Glomerular endothelial cell (primary cell): ENCODE results near the gene CNBP. TPM values are rescaled to one million over a fixed set of nuclear protein-coding genes. Genes with fewer than 3 reads are reported as not detected.
"Not testable (repeated sequence)": the region's sequence is repeated elsewhere in the genome, so short reads cannot be mapped to it uniquely, and the experiment has no call there.

Source experiments
- DNase-seq: peaks from one replicate; pipeline ENCODE4 v3.0.0-alpha.2; 2011; ENCODE audit warnings: low read depth, low spot score; ENCODE audit errors: extremely low read depth
- total RNA-seq: library from RNA; depleted of rRNA; stranded (reverse); fragments of >200 nt; gene quantifications from 2 replicates; pipeline ENCODE4 v1.2.3, GENCODE V29; 2015

Gene CNBP
- total RNA-seq, 1 donor from 2014 or later = 184 TPM

DNA sequence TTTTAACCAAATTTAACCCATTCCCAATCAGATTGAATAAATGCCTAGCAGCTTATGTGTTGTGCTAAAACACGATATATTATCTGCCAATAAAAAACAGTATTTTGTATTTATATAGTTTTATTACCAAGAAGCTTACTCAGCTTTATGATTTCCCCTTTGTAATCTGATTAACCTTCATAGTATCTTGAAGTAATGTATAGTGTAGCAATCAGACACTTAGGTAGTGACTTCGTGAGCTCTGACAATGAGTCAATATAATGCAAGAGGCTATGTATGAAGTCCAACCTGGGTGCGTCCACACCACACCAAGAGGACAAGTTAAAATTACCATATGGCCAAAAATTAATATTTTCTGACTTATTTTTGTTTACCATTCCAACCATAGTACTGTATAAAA lies 2.1 kb upstream of the CNBP start:
- DNase-seq = no peak

DNA sequence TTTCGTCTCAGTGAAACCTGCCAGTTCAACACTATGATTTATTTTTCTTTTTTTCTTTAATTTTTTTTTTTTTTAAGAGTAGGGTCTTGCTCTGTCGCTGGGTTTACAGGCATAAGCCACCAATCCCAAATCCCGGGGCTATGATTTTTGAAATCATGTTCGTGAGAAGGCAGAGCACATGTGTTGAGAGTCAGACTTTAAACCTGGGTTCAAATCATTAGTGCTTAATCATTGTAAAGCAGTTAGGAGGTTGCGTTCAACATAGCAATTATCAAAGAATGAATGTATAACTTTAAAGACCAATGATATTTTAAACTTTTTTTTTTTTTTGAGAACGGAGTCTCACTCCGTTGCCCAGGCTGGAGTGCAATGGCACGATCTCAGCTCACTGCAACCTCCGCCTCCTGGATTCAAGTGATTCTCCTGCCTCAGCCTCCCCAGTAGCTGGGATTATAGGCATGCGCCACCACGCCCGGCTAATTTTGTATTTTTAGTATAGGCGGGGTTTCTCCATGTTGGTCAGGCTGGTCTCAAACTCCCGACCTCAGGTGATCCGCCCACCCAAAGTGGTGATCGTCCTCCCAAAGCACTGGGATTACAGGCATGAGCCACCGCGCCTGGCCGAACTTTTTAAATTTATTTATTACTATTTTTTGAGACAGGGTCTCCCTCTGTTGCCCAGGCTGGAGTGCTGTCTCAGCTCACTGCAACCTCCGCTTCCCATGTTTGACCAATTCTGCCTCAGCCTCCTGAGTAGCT lies 1.3 kb upstream of the CNBP start:
- not testable (repeated sequence) for DNase-seq

DNA sequence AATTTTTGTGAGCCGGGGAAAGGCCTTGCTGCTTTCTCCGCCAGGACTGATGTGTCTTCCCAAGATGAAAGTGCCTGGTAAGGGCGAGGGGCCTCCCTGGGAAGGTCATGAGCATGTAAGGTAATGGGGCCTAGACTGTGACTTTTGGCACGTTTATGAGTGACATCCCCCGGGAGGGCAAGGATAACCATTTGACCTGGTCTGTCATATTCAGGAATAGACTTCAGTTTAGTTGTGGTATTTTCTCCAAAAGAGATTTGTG lies 631 bp upstream of the CNBP start:
- DNase-seq = no peak

DNA sequence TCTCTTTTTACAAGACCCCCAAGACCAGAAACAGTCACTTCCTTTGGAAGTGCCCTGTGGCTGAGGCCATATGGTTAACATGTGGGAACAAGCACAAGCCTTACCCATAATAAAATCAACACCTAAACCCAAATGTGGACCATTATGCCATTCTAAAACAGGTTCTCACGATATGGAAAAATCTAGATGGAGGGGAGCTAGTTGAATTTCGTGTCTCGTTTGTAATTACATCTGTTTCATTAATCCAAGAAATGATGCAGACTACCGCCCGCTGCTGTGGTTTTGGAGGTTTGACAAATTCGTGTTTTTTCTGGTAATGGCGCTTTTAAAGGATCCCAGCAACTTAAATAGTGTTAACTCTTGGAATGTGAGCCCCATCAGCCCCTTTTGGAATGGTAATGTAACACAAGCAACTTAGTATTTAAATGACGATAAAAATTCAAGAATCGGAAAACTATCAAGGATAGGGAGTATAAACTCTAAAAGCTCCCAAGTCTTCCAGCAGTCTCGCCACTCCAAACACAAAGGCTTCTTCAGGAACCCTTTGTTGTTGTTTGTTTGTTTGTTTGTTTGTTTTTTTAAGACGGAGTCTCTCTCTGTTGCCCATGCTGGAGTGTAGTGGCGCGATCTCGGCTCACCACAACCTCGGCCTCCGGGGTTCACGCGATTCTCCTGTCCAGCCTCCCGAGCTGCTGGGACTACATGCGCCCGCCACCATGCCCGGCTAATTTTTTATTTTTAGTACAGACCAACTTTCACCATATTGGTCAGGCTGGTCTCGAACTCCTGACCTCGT lies 1.1 kb downstream of the CNBP start:
- no peak for DNase-seq

DNA sequence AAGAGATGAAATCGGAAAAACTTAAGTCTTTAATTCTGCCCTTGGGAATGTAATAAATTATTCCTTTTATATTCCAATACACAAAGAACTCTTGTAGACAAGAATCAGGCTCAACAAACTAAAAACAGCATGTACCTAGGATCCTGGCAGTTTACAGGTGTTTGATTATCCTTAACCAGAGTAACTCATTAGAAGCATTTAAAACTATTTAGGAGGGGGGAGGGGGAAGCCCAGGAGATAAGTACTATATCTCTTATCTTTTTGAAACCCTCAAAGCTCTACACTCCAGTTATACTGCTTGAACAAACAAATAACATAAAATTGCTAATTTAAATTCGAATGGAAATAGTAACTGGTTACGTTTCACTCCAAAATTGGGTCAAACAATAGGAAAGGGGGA lies 1.9 kb downstream of the CNBP start:
- no peak for DNase-seq

DNA sequence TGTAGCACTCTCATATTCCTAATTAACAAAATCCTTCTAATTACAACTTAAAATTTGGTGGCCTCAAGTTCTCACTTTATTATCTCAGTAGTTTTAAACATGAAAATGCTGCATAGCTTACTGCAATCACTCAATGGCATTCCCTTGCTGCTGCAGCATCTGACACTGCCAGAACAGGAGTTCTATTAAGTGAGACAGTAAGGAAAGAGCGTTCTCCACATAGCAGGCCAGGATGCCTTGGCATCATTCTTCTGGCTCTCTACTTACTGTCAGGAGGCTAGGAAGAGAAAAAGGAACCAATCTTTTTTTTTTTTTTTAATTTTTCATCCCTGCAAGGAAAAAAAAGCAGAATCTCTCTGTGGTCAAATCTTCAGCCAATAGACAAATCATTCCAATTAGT lies 3.2 kb downstream of the CNBP start:
- DNase-seq = no peak

DNA sequence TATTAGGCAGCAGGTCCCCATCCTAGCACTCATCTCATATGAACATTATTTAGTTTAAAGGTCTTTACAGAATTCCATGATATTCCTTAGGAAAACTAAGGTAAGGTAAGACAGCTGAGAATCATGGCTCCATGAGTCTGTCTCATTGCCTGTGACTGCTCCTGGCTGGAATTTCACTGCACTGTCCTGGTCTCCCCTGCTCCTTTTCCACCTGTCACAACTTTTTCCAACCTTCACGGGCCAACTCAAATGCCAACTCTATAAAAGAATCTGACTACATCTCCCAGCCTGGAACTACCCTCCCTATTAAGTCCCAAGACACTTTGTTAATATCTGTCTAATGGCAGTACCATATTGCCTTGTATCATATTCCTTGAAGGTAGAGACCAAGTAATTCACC lies 7.6 kb downstream of the CNBP start:
- DNase-seq = no peak

DNA sequence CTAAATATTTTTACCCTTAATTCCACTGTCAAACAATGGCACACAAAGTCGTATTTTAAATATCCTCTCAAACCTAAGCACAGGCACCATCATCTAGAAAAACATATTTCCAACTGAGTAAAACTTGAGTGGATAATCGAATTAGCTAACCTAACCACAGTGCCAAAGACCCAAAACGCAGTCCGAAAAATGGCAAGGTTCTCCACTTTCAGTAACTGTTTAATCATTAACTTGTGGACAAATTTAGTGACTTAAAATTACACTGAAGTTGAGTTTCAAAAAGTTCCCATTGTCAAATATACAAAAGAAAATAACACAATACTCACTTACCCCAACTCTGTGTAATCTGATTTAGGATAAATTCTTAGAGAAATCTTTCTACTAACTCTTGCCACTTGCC lies 10.0 kb downstream of the CNBP start:
- DNase-seq = no peak

DNA sequence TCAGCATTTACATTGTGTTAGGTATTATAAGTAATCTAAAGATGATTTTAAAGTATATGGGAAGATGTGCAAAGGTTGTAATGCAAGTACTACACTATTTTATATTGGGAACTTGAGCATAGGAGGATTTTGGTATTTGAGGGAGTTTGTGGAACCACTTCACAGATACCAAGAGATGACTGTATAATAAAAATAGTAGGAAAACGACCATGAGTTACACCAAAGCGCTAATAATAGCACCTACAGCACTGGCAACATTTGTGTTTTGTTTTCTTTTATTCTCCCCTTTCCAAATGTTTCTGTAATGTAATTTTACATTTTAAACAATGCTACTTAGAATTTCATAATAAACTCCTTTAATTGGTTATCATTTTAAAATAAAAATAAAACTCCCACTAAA lies 10.5 kb downstream of the CNBP start:
- DNase-seq = no peak

DNA sequence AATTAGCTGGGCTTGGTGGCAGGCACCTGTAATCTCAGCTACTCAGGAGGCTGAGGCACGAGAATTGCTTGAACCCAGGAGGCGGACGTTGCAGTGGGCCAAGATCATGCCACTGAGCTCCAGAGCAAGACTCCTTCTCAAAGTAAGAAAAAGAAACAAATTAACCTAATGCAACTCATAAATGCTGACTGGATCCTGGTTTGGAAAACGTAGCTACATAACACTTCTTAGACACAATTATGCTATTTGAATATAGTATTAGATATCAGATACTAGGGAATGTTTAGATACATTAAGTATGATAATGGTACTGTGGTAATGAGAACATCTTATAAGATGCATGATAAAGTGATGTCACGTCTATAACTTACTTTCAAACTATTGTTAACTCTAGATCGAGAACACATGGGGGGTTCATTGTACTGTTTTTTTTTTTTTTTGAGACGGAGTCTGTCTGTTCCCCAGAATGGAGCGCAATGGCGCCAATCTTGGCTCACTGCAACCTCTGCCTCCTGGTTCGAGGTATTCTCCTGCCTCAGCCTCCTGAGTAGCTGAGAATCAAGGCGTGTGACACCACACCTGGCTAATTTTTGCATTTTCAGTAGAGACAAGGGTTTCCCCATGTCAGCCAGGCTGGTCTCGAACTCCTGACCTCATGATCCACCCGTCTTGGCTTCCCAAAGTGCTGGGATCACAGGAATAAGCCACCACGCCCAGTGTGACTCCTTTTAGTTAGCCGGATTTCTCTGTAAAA lies 16.9 kb downstream of the CNBP start:
- DNase-seq = no peak

DNA sequence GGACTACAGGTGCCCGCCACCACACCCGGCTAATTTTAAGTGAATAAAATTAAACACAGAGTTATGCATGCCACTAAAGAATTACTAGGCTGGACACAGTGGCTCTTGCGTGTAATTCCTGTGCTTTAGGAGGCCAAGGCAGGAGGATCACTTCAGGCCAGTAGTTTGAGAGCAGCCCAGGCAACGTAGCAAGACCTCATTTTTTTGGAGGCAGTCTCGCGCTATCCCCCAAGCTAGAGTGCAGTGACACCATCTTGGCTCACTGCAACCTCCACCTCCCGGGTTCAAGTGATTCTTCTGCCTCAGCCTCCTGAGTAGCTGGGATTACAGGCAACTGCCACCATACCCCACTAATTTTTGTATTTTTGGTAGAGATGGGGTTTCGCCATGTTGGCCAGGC lies 18.1 kb downstream of the CNBP start:
- not testable (repeated sequence) for DNase-seq

DNA sequence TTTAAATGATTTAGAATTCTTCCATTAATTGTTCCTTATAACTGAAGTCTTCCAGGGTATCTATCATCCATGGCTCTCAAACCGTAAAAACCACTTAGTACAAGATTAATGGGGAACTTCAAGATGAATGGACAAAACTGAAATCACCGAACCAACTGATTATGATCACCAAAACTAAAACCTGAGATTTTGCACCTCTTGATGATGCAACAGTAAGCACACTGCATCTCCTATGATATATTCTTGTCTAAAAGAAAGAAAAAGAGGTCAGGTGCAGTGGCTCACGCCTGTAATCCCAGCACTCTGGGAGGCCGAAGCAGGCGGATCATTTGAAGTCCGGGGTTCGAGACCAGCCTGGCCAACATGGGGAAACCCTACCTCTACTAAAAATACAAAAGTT lies 19.2 kb downstream of the CNBP start:
- no peak for DNase-seq

DNA sequence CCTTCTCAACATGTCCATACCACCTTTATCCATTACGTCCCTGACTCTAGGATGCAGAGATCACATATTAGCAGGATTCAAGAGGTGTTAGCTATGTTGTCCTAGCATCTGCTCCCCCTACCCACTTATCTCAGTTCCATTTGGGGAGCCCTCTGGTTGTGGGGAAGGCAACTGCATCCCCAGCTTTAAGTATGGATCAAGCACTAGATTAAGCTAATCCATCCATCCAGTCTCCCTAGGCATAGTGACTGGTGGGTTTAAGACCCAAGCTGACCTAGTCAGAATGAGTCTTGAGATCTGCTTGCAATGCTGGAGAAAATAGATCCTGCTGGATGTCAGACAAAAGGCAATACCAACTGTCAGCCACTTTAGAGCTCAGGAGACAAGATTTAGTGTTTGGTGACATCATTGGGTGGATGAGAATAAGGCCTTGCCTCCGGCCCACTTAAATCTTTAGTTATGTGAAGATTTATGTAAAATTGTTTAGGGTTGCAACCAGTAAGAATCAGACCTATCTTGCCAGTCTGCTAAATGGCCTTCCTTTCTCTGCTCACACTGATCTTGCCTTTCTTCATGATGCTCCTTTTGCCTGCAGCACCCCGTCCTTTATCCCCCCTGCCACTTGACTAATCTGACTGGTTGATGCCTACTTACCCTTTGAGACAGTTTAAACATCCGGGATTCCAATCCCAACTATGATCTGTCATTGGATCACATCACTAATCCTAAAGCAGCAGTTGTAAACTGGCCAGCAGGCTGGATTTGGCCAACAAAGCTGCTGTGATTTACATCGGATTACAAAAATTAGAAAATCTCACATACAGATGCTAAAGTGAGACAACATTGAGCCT lies 20.7 kb downstream of the CNBP start:
- DNase-seq = no peak

DNA sequence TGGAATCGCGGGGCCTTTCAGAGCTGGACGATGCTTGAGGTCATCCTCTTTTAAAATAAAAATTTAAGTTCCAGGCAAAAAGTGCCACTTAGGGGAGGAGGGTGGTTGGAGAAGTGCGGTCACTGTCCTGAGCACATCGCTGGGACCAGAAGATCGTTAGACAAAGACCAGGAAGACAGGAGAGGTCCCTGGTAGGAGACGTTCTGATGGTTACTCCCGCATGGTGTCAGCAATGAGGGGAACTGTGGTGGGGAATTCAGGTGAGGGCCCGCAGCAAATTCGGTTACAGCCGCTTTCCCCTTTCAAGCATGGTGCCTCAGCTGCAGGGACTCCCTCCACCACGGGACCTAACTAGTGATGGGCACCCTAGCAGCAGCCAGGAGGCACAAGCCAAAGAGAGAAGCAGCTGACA lies 21.8 kb downstream of the CNBP start:
- no peak for DNase-seq

DNA sequence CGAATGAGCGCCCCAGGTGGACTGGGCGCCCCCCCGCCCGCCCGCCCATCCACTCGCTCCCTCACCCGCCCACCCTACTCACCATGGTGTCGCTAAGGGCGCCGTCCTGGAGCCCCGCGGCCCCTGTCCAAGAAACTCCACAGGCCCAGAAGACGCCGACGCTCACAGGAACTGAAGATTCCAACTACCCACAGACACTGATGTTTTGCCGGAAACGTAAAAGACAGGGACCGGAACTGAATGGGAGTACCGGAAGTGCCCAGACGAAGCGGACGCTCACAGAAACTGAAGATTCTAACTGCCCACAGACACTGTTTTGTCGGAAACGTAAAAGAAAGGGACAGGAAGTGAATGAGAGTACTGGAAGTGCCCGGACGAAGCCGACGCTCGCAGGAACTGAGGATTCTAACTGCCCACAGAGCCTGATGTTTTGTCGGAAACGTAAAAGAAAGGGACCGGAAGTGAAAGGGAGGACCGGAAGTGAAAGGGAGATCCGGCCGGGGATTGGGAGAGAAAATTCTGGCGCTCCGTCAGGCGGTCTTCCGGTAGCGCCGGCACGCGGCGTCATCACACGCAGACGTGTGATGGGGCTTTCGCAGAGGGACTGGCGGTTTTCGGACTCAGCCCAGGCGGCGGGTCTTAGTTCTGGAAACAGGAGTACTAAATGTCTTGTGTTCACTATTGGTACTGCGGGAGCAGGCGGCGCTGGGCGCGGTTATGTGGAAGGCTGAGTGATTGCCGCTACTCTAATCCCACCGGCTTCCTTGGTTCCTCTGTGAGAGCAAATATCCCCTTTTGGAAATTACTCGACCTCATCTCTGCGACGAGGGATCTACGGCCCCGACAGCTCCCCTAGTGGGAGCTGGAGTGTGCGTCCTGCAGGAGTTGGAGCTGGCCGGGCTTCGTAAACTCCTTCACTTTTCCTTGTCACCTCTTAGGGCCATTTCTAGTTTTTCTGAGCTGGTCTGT lies 22.5 kb downstream of the CNBP start, which contains the start of gene ISY1:
Gene ISY1 (minus strand): TSS at position 173 of the 969 bp plus-strand sequence. CDS start 88 bp downstream, at position 85.
- peak; percentile 95 for DNase-seq

DNA sequence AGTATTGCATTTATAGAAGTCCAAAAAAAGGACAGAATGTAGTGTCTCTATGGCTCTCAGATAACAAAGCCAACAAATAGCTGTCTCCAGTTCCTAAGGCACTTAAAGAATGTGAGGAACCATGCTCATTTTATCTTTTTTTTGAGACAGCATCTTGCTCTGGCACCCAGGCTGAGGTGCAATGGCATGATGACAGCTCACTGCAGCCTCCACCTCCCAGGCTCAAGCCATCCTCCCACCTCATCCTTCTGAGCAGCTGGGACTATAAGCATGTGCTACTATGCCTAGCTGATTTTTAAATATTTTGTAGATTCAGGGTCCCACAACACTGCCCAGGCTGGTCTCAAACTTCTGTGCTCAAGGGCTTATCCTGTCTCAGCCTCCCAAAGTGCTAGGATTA lies 38.9 kb downstream of the CNBP start:
- no peak for DNase-seq

DNA sequence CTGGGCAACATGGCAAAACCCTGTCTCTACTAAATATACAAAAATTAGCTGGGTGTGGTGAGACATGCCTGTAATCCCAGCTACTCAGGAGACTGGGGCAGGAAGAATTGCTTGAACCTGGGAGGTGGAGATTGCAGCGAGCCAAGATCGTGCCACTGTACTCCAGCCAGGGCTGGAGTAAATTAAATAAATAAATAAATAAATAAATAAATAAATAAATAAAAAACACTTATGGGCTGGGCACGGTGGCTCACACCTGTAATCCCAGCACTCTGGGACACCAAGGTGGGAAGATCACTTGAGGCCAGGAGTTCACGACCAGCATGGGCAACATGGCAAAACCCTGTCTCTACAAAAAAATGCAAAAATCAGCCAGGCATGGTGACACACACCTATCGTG lies 42.7 kb downstream of the CNBP start:
- DNase-seq = not testable (repeated sequence)

DNA sequence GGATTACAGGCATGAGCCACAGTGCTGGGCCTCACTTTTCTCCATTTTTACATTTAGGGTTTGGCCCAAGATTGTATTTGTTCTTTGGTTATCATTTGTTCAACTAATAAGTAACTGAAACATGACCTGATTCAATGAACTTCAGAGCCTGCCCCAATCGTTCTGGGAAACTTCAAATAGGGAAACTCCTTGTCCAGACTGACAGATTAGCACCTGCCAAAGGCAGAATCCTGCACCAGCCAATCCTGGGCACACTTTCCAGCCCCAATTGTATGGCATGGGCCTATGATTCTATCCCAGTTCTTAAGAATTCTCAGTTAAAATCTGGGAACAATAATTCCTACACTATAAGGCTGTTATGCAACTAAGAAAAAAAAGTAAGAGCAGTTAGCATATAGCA lies 43.8 kb downstream of the CNBP start:
- DNase-seq = no peak

DNA sequence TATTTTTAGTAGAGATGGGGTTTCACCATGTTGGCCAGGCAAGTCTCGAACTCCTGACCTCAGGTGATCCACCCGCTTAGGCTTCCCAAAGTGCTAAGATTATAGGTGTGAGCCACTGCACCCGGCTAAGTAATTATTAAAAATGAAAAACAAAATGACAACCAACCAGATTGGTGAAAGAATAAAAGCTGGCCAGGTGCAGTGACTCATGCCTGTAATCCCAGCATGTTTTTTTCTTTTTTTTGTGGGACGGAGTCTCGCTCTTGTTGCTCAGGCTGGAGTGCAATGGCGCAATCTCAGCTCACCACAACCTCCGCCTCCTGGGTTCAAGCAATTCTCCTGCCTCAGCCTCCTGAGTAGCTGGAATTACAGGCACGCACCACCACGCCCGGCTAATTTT lies 47.4 kb downstream of the CNBP start:
- not testable (repeated sequence) for DNase-seq
